Caco-2 (cell line): ENCODE measurements around the gene PIAS1. TPM values are rescaled to one million over a fixed set of nuclear protein-coding genes. Genes with fewer than 3 reads are reported as not detected.

ENCODE experiments used
- BruUV-seq: library from RNA; stranded (reverse); fragments of 400-500 nt; replicated peaks from 2 replicates; lab custom pipeline; 2021; lab: Mats Ljungman, UMichigan
- CTCF ChIA-PET: fragments of 300-600 bp; sonication (Branson Sonifier 250); formaldehyde crosslinking; loops from one replicate; lab custom pipeline; 2022; ENCODE audit warnings: antibody characterized with exemption; lab: Charles Lee
- POLR2A ChIA-PET: fragments of 300-600 bp; sonication (Branson Sonifier 250); formaldehyde crosslinking; loops from one replicate; lab custom pipeline; 2022; ENCODE audit warnings: antibody characterized with exemption; lab: Charles Lee
- DNase-seq, 2 experiments: peaks; one replicate each; pipeline versions ENCODE4 v3.0.0 to v3.0.0-alpha.2; 2020 to 2022
- H3K27me3 ChIP-seq: replicated peaks from 2 replicates; pipeline ENCODE4 v1.6.0; 2011; ENCODE audit warnings: low read length; ENCODE audit not compliant: control insufficient read depth, insufficient read depth
- H3K36me3 ChIP-seq: 2 replicates; pipeline ENCODE4 v1.5.1; 2011; ENCODE audit warnings: low read length; ENCODE audit not compliant: control insufficient read depth, insufficient read depth
- H3K4me1 ChIP-seq: fragments of 250-450 bp; sonication (Bioruptor Pico); 2 replicates; pipeline ENCODE4 v1.5.1; 2020; ENCODE audit warnings: mild to moderate bottlenecking
- H3K4me3 ChIP-seq: 2 replicates; pipeline ENCODE4 v1.5.1; 2011; ENCODE audit warnings: low read depth, mild to moderate bottlenecking, control low read depth, low read length
- H3K9me3 ChIP-seq: fragments of 250-450 bp; sonication (Bioruptor Pico); 2 replicates; pipeline ENCODE4 v1.5.1; 2020; ENCODE audit warnings: mild to moderate bottlenecking, moderate library complexity
- H3K27ac Mint-ChIP-seq: one replicate; pipeline ENCODE4 v1.8.0; 2022; ENCODE audit warnings: mixed read lengths; ENCODE audit not compliant: unreplicated experiment
- H3K27me3 Mint-ChIP-seq: one replicate; pipeline ENCODE4 v1.8.0; 2022; ENCODE audit warnings: mixed read lengths; ENCODE audit not compliant: insufficient read depth, unreplicated experiment
- H3K36me3 Mint-ChIP-seq: one replicate; pipeline ENCODE4 v1.8.0; 2022; ENCODE audit warnings: mild to moderate bottlenecking, mixed read lengths; ENCODE audit not compliant: insufficient read depth, unreplicated experiment
- H3K4me1 Mint-ChIP-seq: one replicate; pipeline ENCODE4 v1.8.0; 2022; ENCODE audit warnings: low read depth, mixed read lengths; ENCODE audit not compliant: unreplicated experiment
- H3K4me3 Mint-ChIP-seq: one replicate; pipeline ENCODE4 v1.8.0; 2022; ENCODE audit warnings: mild to moderate bottlenecking, moderate library complexity, mixed read lengths; ENCODE audit not compliant: unreplicated experiment
- H3K9me3 Mint-ChIP-seq: one replicate; pipeline ENCODE4 v1.8.0; 2022; ENCODE audit warnings: mixed read lengths; ENCODE audit not compliant: unreplicated experiment
- CTCF ChIP-seq, 2 experiments: fragments of 200-600 bp in 1 of 2; IDR thresholded peaks; 1 replicate in 1 of 2; 2 replicates in 1 of 2; pipeline versions ENCODE4 v1.5.1 to v1.8.0; 2011 to 2022; ENCODE audit warnings: antibody characterized with exemption in 1 of 2, control low read depth in 1 of 2, inconsistent platforms in 1 of 2, low read depth in 1 of 2, low read length in 1 of 2, mild to moderate bottlenecking in 1 of 2, moderate library complexity in 1 of 2; ENCODE audit not compliant: insufficient read depth in 1 of 2, severe bottlenecking in 1 of 2, unreplicated experiment in 1 of 2
- intact Hi-C: fragments of 100-400 bp; cut with micrococcal nuclease; formaldehyde crosslinking; loops from one replicate; pipeline ENCODE4 v1.10.0; 2022; ENCODE audit not compliant: unreplicated experiment
- total RNA-seq: library from RNA; stranded (reverse); gene quantifications from 2 replicates; pipeline ENCODE4 v1.2.3, GENCODE V29; 2022

PIAS1 gene
- total RNA-seq, 1 experiment from 2014 or later: 48.0 TPM

- no peak for TF ChIP-seq CTCF (IDR thresholded peaks at IDR 0.05; ENCODE audit: insufficient read depth in 1 of 2, low read depth in 1 of 2, low read length in 1 of 2, severe bottlenecking in 1 of 2, unreplicated experiment in 1 of 2)
- Mint-ChIP-seq H3K27ac (no peak overlapping the region), H3K9me3 (peaks cover 10% of the 10 kb centered on the region), H3K4me3 (no peak overlapping the region), H3K36me3 (peaks cover 6% of the 10 kb centered on the region), H3K4me1 (peaks cover 32% of the 10 kb centered on the region), H3K27me3 (no peaks in the 10 kb centered on the region)
- DNase-seq: no peak
- no TSS peak for BruUV-seq
- CTCF ChIA-PET: no interaction called here
- peaks cover 37% of the 10 kb centered on the region for H3K4me1 ChIP-seq
- no peak overlapping the region for H3K4me3 ChIP-seq
- intact Hi-C loops: no loop called here
- POLR2A ChIA-PET: no interaction called here
- no peaks in the 10 kb centered on the region for H3K36me3 ChIP-seq
- no peaks in the 10 kb centered on the region for H3K27me3 ChIP-seq
- H3K9me3 ChIP-seq: no peaks in the 10 kb centered on the region
Observed at GRCh38 chr15:68028888-68029207, 25.3 kb upstream of the PIAS1 start.

- no peak for TF ChIP-seq CTCF (IDR thresholded peaks at IDR 0.05; ENCODE audit: insufficient read depth in 1 of 2, low read depth in 1 of 2, low read length in 1 of 2, severe bottlenecking in 1 of 2, unreplicated experiment in 1 of 2)
- peaks cover 16% of the 10 kb centered on the region for H3K9me3 Mint-ChIP-seq
- BruUV-seq: no TSS peak
- H3K4me1 Mint-ChIP-seq: peaks cover 32% of the 10 kb centered on the region
- Histone ChIP-seq H3K9me3 (no peaks in the 10 kb centered on the region), H3K27me3 (no peaks in the 10 kb centered on the region), H3K4me1 (peaks cover 31% of the 10 kb centered on the region), H3K4me3 (no peak overlapping the region), H3K36me3 (no peaks in the 10 kb centered on the region)
- no peak overlapping the region for H3K4me3 Mint-ChIP-seq
- POLR2A ChIA-PET: interaction anchor here (0.7 kb wide), 1 partner anchor 69 kb away, joined by 6 read pairs; no protein-coding TSS in a partner anchor
- no peak for DNase-seq
- H3K27me3 Mint-ChIP-seq: no peaks in the 10 kb centered on the region
- peaks cover 6% of the 10 kb centered on the region for H3K36me3 Mint-ChIP-seq
- no peak overlapping the region for H3K27ac Mint-ChIP-seq
- CTCF ChIA-PET: interaction anchor here (0.6 kb wide), 1 partner anchor 24 kb away, joined by 3 read pairs; no protein-coding TSS in a partner anchor
- intact Hi-C loops: no loop called here
Observed at GRCh38 chr15:68029959-68030358, 24.2 kb upstream of the PIAS1 start.

- Histone ChIP-seq H3K36me3 (no peaks in the 10 kb centered on the region), H3K27me3 (no peaks in the 10 kb centered on the region), H3K4me1 (peaks cover 18% of the 10 kb centered on the region), H3K9me3 (no peaks in the 10 kb centered on the region), H3K4me3 (no peak overlapping the region)
- H3K4me1 Mint-ChIP-seq: peaks cover 21% of the 10 kb centered on the region
- H3K27me3 Mint-ChIP-seq: no peaks in the 10 kb centered on the region
- intact Hi-C loops: no loop called here
- no peak for TF ChIP-seq CTCF (IDR thresholded peaks at IDR 0.05; ENCODE audit: insufficient read depth in 1 of 2, low read depth in 1 of 2, low read length in 1 of 2, severe bottlenecking in 1 of 2, unreplicated experiment in 1 of 2)
- DNase-seq: no peak
- H3K4me3 Mint-ChIP-seq: no peak overlapping the region
- H3K9me3 Mint-ChIP-seq: peaks cover 19% of the 10 kb centered on the region
- CTCF ChIA-PET: no interaction called here
- POLR2A ChIA-PET: no interaction called here
- BruUV-seq: no TSS peak
- peaks cover 6% of the 10 kb centered on the region for H3K36me3 Mint-ChIP-seq
- no peak overlapping the region for H3K27ac Mint-ChIP-seq
Observed at GRCh38 chr15:68031404-68031803, 22.7 kb upstream of the PIAS1 start.
